ENCODE data around the gene PLXNA2.

DNA sequence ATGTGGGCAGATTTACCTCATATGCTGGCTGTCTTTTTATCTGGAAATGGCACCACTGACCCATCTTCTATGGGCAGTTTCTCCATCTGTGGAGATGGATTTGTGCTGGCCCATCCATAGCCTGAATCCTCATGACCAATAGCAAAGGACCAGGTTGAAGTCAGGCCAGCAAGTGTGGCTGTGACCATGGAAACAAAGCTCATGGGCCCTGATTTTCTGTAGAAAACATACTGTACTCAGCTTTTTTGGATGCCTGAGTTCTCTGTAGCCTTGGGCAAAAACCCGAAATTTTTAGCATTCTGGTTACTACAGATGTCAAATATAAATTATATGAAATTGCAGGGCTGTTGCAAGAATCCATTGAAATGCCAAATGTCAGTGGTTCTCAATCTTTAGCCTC lies 155.0 kb downstream of the PLXNA2 start:
- TF ChIP-seq POLR2A (IDR thresholded peaks at IDR 0.05), result no peak
- TF ChIP-seq, protein P1, sequence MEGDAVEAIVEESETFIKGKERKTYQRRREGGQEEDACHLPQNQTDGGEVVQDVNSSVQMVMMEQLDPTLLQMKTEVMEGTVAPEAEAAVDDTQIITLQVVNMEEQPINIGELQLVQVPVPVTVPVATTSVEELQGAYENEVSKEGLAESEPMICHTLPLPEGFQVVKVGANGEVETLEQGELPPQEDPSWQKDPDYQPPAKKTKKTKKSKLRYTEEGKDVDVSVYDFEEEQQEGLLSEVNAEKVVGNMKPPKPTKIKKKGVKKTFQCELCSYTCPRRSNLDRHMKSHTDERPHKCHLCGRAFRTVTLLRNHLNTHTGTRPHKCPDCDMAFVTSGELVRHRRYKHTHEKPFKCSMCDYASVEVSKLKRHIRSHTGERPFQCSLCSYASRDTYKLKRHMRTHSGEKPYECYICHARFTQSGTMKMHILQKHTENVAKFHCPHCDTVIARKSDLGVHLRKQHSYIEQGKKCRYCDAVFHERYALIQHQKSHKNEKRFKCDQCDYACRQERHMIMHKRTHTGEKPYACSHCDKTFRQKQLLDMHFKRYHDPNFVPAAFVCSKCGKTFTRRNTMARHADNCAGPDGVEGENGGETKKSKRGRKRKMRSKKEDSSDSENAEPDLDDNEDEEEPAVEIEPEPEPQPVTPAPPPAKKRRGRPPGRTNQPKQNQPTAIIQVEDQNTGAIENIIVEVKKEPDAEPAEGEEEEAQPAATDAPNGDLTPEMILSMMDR (IDR thresholded peaks at IDR 0.05), result no peak
